T47D (cell line): ENCODE data around the gene FAM149A.

Source experiments
- DNase-seq, 2 experiments: peaks; one replicate each; pipeline versions ENCODE4 v3.0.0 to v3.0.0-alpha.2; 2011 to 2012; ENCODE audit warnings: low read depth in 1 of 2, low spot score in 1 of 2
- JUND ChIP-seq: IDR thresholded peaks from 2 replicates; pipeline ENCODE4 v1.6.1; 2012; ENCODE audit warnings: low read depth
- in situ Hi-C: cut with HindIII; loops from 2 replicates; pipeline ENCODE4 v1.10.0; 2016; ENCODE audit warnings: low sequenced_read_pairs, low pct_unique_long_range_greater_than_20kb

Gene FAM149A

GRCh38 chr4:186081202-186081807 lies 23.2 kb upstream of the FAM149A start:
- in situ Hi-C loops = no loop called here
- no peak for DNase-seq
- no peak for TF ChIP-seq JUND

- in situ Hi-C loops = no loop called here
- TF ChIP-seq JUND = no peak
- DNase-seq = no peak
These were observed 22.3 kb upstream of the FAM149A start for GRCh38 chr4:186082221-186082620.

GRCh38 chr4:186088523-186088922 lies 16.0 kb upstream of the FAM149A start:
- TF ChIP-seq JUND = no peak
- in situ Hi-C loops = no loop called here
- DNase-seq = no peak

GRCh38 chr4:186092296-186092695 lies 12.2 kb upstream of the FAM149A start:
- in situ Hi-C loops = no loop called here
- no peak for DNase-seq
- no peak for TF ChIP-seq JUND

- DNase-seq = no peak
- in situ Hi-C loops = no loop called here
- no peak for TF ChIP-seq JUND
These were observed 9.1 kb upstream of the FAM149A start for GRCh38 chr4:186095406-186095805.

GRCh38 chr4:186096681-186097165 lies 7.8 kb upstream of the FAM149A start:
- in situ Hi-C loops = no loop called here
- TF ChIP-seq JUND = no peak
- DNase-seq = no peak

GRCh38 chr4:186097386-186097785 lies 7.1 kb upstream of the FAM149A start:
- no peak for TF ChIP-seq JUND
- in situ Hi-C loops = no loop called here
- no peak for DNase-seq

- DNase-seq = no peak
- no peak for TF ChIP-seq JUND
- in situ Hi-C loops = no loop called here
These were observed 1.6 kb upstream of the FAM149A start for GRCh38 chr4:186102931-186103330.

- peak in 1 of 2 experiments; percentile 26 for DNase-seq
- no peak for TF ChIP-seq JUND
- in situ Hi-C loops = no loop called here
These were observed 564 bp downstream of the FAM149A start for GRCh38 chr4:186104890-186105646.

- no peak for DNase-seq
- TF ChIP-seq JUND = no peak
- in situ Hi-C loops = no loop called here
These were observed 1.3 kb downstream of the FAM149A start for GRCh38 chr4:186105647-186106321.

- in situ Hi-C loops = no loop called here
- no peak for TF ChIP-seq JUND
- DNase-seq = no peak
These were observed 3.4 kb downstream of the FAM149A start for GRCh38 chr4:186107947-186108346.

GRCh38 chr4:186108391-186108790 lies 3.9 kb downstream of the FAM149A start:
- DNase-seq = no peak
- no peak for TF ChIP-seq JUND
- in situ Hi-C loops = no loop called here

- in situ Hi-C loops = no loop called here
- DNase-seq = no peak
- TF ChIP-seq JUND = no peak
These were observed 4.7 kb downstream of the FAM149A start for GRCh38 chr4:186109245-186109644.
